Astrocyte (in vitro differentiated cells and primary cell): ENCODE data around the gene PAK2.

Experiments used
- EZH2 ChIP-seq: IDR thresholded peaks from 2 replicates; pipeline ENCODE4 v1.6.1; 2012; ENCODE audit warnings: mild to moderate bottlenecking, low read length, inconsistent platforms; ENCODE audit not compliant: insufficient read depth
- TF ChIP-seq, protein P1 (sequence below): IDR thresholded peaks from 2 replicates; pipeline ENCODE4 v1.5.1; 2011; ENCODE audit warnings: low read depth, mild to moderate bottlenecking, inconsistent platforms, low read length, moderate library complexity; ENCODE audit not compliant: insufficient read depth

DNA sequence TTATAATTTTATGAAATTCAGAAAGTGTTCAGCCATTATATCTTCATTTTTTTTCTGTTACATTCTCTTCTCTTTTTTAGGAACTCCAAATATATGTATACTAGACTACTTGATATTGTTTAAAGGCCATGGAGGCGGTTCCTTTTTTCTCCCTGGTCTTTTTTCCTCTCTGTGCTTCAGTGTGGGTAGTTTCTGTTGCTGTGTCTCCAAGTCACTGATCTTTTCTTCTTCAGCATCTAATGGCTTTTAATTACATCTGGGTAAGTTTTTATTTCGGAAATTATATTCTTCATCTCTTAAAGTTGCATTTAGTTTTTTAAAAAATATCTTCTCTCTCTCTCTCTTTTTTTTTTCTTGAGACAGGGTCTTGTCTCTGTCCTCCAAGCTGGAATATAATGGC lies 18.6 kb upstream of the PAK2 start:
- TF ChIP-seq, protein P1, sequence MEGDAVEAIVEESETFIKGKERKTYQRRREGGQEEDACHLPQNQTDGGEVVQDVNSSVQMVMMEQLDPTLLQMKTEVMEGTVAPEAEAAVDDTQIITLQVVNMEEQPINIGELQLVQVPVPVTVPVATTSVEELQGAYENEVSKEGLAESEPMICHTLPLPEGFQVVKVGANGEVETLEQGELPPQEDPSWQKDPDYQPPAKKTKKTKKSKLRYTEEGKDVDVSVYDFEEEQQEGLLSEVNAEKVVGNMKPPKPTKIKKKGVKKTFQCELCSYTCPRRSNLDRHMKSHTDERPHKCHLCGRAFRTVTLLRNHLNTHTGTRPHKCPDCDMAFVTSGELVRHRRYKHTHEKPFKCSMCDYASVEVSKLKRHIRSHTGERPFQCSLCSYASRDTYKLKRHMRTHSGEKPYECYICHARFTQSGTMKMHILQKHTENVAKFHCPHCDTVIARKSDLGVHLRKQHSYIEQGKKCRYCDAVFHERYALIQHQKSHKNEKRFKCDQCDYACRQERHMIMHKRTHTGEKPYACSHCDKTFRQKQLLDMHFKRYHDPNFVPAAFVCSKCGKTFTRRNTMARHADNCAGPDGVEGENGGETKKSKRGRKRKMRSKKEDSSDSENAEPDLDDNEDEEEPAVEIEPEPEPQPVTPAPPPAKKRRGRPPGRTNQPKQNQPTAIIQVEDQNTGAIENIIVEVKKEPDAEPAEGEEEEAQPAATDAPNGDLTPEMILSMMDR: no peak
- no peak for TF ChIP-seq EZH2
